ENCODE data around the gene ACSM2B. TPM values are rescaled to one million over a fixed set of nuclear protein-coding genes. Genes with fewer than 3 reads are reported as not detected.

Gene ACSM2B
- polyA plus RNA-seq, 3 donors = 0.16 to 0.34 (median 0.22) TPM

Other genes starting within 250 kb of the ACSM2B start
- gene GP2, start 248.9 kb downstream of the ACSM2B start, polyA plus RNA-seq = over 10,000 TPM in 1 of 3 donors, 1 to 10 TPM in 2; 2.9 to 24,783 (median 7.0) TPM
- under 1 TPM in 1 of 3 donors, not detected in 2; 0.76 TPM for gene UMOD, start 223.7 kb downstream of the ACSM2B start, polyA plus RNA-seq
- gene PDILT, start 171.6 kb downstream of the ACSM2B start, polyA plus RNA-seq = 1 to 10 TPM in 2 of 3 donors, not detected in 1; 1.3 to 9.2 TPM
- gene ACSM5, start 166.8 kb downstream of the ACSM2B start, polyA plus RNA-seq = 10 to 100 TPM in 2 of 3 donors, 1 to 10 TPM in 1; 4.4 to 27.9 (median 16.9) TPM
- under 1 TPM; 0.13 to 0.90 (median 0.14) TPM for gene ACSM2A, start 124.8 kb downstream of the ACSM2B start, polyA plus RNA-seq
- under 1 TPM; 0.06 to 0.56 (median 0.52) TPM for gene ACSM1, start 121.3 kb upstream of the ACSM2B start, polyA plus RNA-seq
- 10 to 100 TPM; 11.7 to 16.2 (median 16.0) TPM for gene THUMPD1, start 165.5 kb upstream of the ACSM2B start, polyA plus RNA-seq
- 10 to 100 TPM in 2 of 3 donors, 1 to 10 TPM in 1; 5.9 to 33.1 (median 14.4) TPM for gene ACSM3, start 187.6 kb upstream of the ACSM2B start, polyA plus RNA-seq
- 10 to 100 TPM in 1 of 3 donors, 1 to 10 TPM in 2; 8.2 to 10.7 (median 8.5) TPM for gene ERI2, start 230.1 kb upstream of the ACSM2B start, polyA plus RNA-seq
- 1 to 10 TPM; 1.3 to 3.1 (median 2.4) TPM for gene REXO5, start 230.2 kb upstream of the ACSM2B start, polyA plus RNA-seq

Measured in adipose tissue (tissue), 3 donors.